ENCODE data around the gene RAB14. TPM values are rescaled to one million over a fixed set of nuclear protein-coding genes. Genes with fewer than 3 reads are reported as not detected.
A peak's percentile ranks its signal among the peaks of the same experiment; 100 is the strongest.

RAB14 gene
- total RNA-seq, 2 experiments from 2014 or later = 8.6 to 37.1 TPM

DNA sequence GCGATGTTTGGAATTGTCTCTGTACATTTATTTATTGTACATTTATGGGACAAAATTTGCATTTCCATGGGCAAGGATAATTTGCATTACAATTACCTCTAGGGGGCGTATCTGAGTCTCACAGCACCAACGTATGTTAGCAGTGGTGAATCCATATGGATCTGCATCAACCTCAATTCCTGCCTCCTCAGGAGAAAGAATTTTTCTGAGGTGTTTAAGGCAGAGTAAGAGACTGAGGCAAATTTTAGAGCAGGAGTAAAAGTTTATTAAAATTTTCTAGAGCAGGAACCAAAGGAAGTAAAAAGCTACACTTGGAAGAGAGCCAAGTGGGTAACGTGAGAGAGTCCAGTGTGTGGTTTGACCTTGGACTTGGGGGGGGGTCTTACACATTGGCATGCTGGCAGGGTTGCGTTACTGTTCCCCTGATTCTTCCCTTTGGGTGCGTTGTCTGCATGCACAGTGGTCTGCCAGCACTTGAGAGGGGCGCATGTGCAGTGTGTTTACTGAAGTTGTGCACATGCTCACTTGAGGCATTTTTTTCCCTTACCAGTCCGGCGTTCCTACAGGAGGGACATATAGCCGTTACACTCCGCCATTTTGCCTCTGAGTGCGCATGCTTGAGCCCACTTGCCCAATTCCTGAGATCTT lies 21.0 kb upstream of the RAB14 start:
- no peak overlapping the region for H2AFZ ChIP-seq (ENCODE audit: low read length)
- intact Hi-C loops (cut with micrococcal nuclease; ENCODE audit: unreplicated experiment) = no loop called here
- no peaks in the 10 kb centered on the region for H4K20me1 ChIP-seq (ENCODE audit: insufficient read depth, low read length)
- H3K9me2 ChIP-seq (ENCODE audit: insufficient read depth, low read length) = no peaks in the 10 kb centered on the region
- POLR2A ChIA-PET = no interaction called here
- H3K4me3 ChIP-seq (ENCODE audit: low read depth, low read length, poor library complexity, severe bottlenecking) = no peak overlapping the region
- CTCF ChIA-PET (ENCODE audit: unreplicated experiment) = no interaction called here
- no TSS peak for BruUV-seq (replicated peaks)
- H3K4me1 ChIP-seq (ENCODE audit: insufficient read depth, low read length, poor library complexity, severe bottlenecking) = peaks cover 3% of the 10 kb centered on the region
- no peak for TF ChIP-seq EZH2phosphoT487 (IDR thresholded peaks at IDR 0.05; ENCODE audit: borderline replicate concordance, low read depth, low read length)
- TF ChIP-seq, protein P1, sequence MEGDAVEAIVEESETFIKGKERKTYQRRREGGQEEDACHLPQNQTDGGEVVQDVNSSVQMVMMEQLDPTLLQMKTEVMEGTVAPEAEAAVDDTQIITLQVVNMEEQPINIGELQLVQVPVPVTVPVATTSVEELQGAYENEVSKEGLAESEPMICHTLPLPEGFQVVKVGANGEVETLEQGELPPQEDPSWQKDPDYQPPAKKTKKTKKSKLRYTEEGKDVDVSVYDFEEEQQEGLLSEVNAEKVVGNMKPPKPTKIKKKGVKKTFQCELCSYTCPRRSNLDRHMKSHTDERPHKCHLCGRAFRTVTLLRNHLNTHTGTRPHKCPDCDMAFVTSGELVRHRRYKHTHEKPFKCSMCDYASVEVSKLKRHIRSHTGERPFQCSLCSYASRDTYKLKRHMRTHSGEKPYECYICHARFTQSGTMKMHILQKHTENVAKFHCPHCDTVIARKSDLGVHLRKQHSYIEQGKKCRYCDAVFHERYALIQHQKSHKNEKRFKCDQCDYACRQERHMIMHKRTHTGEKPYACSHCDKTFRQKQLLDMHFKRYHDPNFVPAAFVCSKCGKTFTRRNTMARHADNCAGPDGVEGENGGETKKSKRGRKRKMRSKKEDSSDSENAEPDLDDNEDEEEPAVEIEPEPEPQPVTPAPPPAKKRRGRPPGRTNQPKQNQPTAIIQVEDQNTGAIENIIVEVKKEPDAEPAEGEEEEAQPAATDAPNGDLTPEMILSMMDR (conservative IDR thresholded peaks at IDR 0.05; ENCODE audit: low read length) = peak; percentile 84
- no peak overlapping the region for H3K4me2 ChIP-seq (ENCODE audit: low read length)
- H3K36me3 ChIP-seq (ENCODE audit: insufficient read depth, low read length) = no peaks in the 10 kb centered on the region
- H3K79me2 ChIP-seq (ENCODE audit: insufficient read depth, low read depth, low read length) = no peaks in the 10 kb centered on the region
- no peaks in the 10 kb centered on the region for H3K9me3 ChIP-seq (ENCODE audit: low read length)
- peak; percentile 37 for DNase-seq (ENCODE audit: low spot score)
- no peak overlapping the region for H3K27ac ChIP-seq (ENCODE audit: low read depth, low read length, poor library complexity, severe bottlenecking)

DNA sequence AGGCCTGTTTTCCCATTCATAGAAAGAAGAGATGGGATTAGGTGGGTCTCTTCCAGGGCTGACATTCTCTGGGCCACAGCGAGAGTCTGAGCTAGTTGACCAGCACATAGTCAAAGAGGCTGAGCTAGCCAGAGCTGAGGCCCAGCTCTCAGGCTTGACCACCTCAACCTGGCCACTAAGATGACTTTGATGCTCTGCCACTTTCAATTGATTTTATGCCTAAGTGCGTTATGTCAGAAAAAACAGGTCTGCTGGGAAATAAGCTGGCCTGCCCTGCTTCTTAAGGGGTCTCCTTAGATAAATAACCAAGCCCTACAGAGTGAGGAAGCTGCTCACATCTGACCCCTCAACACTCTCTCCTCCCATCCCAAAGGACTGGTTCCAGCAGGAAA lies 20.0 kb upstream of the RAB14 start:
- Histone ChIP-seq H4K20me1 (ENCODE audit: insufficient read depth, low read length) (no peaks in the 10 kb centered on the region), H3K36me3 (ENCODE audit: insufficient read depth, low read length) (no peaks in the 10 kb centered on the region), H3K9me2 (ENCODE audit: insufficient read depth, low read length) (no peaks in the 10 kb centered on the region), H3K4me3 (ENCODE audit: low read depth, low read length, poor library complexity, severe bottlenecking) (no peak overlapping the region), H3K4me1 (ENCODE audit: insufficient read depth, low read length, poor library complexity, severe bottlenecking) (peaks cover 3% of the 10 kb centered on the region), H3K4me2 (ENCODE audit: low read length) (no peak overlapping the region), H3K27ac (ENCODE audit: low read depth, low read length, poor library complexity, severe bottlenecking) (no peak overlapping the region), H3K9me3 (ENCODE audit: low read length) (no peaks in the 10 kb centered on the region), H2AFZ (ENCODE audit: low read length) (no peak overlapping the region), H3K79me2 (ENCODE audit: insufficient read depth, low read depth, low read length) (no peaks in the 10 kb centered on the region)
- DNase-seq (ENCODE audit: low spot score) = no peak
- BruUV-seq (replicated peaks) = no TSS peak
- ChIA-PET POLR2A (interaction anchor here (0.6 kb wide), 1 partner anchor 381 kb away, joined by 6 read pairs; no protein-coding TSS in a partner anchor), CTCF (ENCODE audit: unreplicated experiment) (interaction anchor here (0.6 kb wide), 1 partner anchor 59 kb away, joined by 4 read pairs; no protein-coding TSS in a partner anchor)
- intact Hi-C loops (cut with micrococcal nuclease; ENCODE audit: unreplicated experiment) = no loop called here
- TF ChIP-seq EZH2phosphoT487 (IDR thresholded peaks at IDR 0.05; ENCODE audit: borderline replicate concordance, low read depth, low read length) = no peak

DNA sequence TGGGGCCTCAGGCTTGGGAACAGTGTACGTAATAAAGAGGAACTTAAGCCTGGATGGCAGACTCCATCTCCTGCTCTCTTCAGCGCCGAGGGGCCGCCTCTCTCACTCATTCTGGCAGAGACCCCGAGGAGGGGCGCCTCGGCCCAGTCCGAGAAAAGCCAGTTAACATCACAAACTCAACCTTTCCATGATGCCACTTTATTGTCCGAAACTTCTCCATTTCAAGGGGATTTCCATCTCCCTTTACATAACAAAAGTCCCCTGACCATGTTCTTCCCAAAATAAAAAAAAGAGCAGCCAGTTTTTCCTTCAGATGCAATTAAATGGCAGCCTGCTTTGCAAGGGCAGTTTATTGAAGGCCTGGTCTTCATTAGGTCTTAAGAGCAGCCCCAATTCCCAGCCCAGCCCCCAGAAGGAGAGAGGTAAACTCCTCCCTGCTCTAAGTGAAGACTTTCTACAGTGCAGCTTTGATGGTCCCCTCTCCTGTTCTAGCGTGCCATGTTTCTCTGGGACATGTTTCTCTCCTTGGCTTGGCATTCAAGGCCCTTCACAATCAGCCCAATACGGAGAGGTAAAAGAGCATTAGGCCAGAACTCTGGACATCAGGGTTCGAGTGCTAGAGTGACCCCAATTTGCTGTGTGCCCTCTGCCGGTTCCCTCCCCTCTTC lies 19.5 kb upstream of the RAB14 start:
- no peak overlapping the region for H3K27ac ChIP-seq (ENCODE audit: low read depth, low read length, poor library complexity, severe bottlenecking)
- intact Hi-C loops (cut with micrococcal nuclease; ENCODE audit: unreplicated experiment) = no loop called here
- 0 out of 2 replicates have a peak, but pooled peaks cover 4% of the 10 kb centered on the region for H3K36me3 ChIP-seq (ENCODE audit: insufficient read depth, low read length)
- H3K79me2 ChIP-seq (ENCODE audit: insufficient read depth, low read depth, low read length) = no peaks in the 10 kb centered on the region
- CTCF ChIA-PET (ENCODE audit: unreplicated experiment) = interaction anchor here (0.6 kb wide), 1 partner anchor 60 kb away, joined by 4 read pairs; no protein-coding TSS in a partner anchor
- no peak for DNase-seq (ENCODE audit: low spot score)
- BruUV-seq (replicated peaks) = no TSS peak
- no peaks in the 10 kb centered on the region for H3K9me3 ChIP-seq (ENCODE audit: low read length)
- H3K9me2 ChIP-seq (ENCODE audit: insufficient read depth, low read length) = no peaks in the 10 kb centered on the region
- TF ChIP-seq, protein P1 (conservative IDR thresholded peaks at IDR 0.05; ENCODE audit: low read length) = no peak
- TF ChIP-seq EZH2phosphoT487 (IDR thresholded peaks at IDR 0.05; ENCODE audit: borderline replicate concordance, low read depth, low read length) = no peak
- H2AFZ ChIP-seq (ENCODE audit: low read length) = no peak overlapping the region
- H3K4me1 ChIP-seq (ENCODE audit: insufficient read depth, low read length, poor library complexity, severe bottlenecking) = peaks cover 3% of the 10 kb centered on the region
- no peak overlapping the region for H3K4me3 ChIP-seq (ENCODE audit: low read depth, low read length, poor library complexity, severe bottlenecking)
- POLR2A ChIA-PET = no interaction called here
- H4K20me1 ChIP-seq (ENCODE audit: insufficient read depth, low read length) = no peaks in the 10 kb centered on the region
- no peak overlapping the region for H3K4me2 ChIP-seq (ENCODE audit: low read length)
